ENCODE results near the gene RIPOR1.

Gene RIPOR1

GRCh38 chr16:67594256-67594915, 65.8 kb downstream of the RIPOR1 start:
- Histone ChIP-seq H3K36me3 (ENCODE audit: control insufficient read depth, insufficient read depth, low read length) (peaks cover 2% of the 10 kb centered on the region), H3K4me3 (replicated peaks; ENCODE audit: low read depth, low read length) (no peak overlapping the region), H3K27me3 (replicated peaks; ENCODE audit: control insufficient read depth, insufficient read depth, low read length) (no peaks in the 10 kb centered on the region)
- DNase-seq (ENCODE audit: extremely low read depth, insufficient read length), result no peak
- no peak for TF ChIP-seq CTCF (IDR thresholded peaks at IDR 0.05; ENCODE audit: insufficient read depth, low read length, poor library complexity, severe bottlenecking)

DNA sequence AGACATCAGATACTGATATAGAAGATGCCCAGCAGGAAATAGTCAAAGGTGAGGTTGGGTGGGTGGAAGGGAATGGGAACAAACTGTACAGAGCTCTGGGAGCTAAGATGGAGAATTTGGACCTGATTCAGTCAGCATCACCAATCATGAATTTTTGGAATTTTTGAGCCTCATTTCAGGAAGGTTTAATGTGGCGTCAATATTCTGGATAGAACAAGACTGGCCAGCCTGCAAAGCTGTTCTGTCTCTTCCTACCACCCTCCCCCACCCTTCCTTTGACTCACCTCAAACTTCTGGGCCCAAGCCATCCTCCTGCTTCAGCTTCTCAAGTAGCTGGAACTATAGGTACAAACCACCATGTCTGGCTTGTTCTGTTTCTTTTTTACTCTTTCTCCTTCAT, 66.3 kb downstream of the RIPOR1 start:
- TF ChIP-seq CTCF (IDR thresholded peaks at IDR 0.05; ENCODE audit: insufficient read depth, low read length, poor library complexity, severe bottlenecking), result no peak
- Histone ChIP-seq H3K4me3 (replicated peaks; ENCODE audit: low read depth, low read length) (no peak overlapping the region), H3K36me3 (ENCODE audit: control insufficient read depth, insufficient read depth, low read length) (peaks cover 2% of the 10 kb centered on the region), H3K27me3 (replicated peaks; ENCODE audit: control insufficient read depth, insufficient read depth, low read length) (no peaks in the 10 kb centered on the region)
- DNase-seq (ENCODE audit: extremely low read depth, insufficient read length), result no peak

All from GM06990 (cell line).